Measurements from ENCODE around the gene DAO. TPM values are rescaled to one million over a fixed set of nuclear protein-coding genes. Genes with fewer than 3 reads are reported as not detected.

DAO gene
- total and polyA plus RNA-seq, 9 donors: not detected

GRCh38 chr12:108935159-108935763 is 55.4 kb downstream of the DAO start:
- no peak overlapping the region for H3K27ac ChIP-seq
- no peaks in the 10 kb centered on the region for H3K9me3 ChIP-seq
- no peaks in the 10 kb centered on the region for H3K36me3 ChIP-seq
- no peak overlapping the region for H3K4me3 ChIP-seq
- H3K4me1 ChIP-seq (ENCODE audit: insufficient read depth): no peaks in the 10 kb centered on the region
- intact Hi-C loops (cut with DNase I): no loop called here
- TF ChIP-seq POLR2A (IDR thresholded peaks at IDR 0.05): no peak
- TF ChIP-seq EP300 (IDR thresholded peaks at IDR 0.05): no peak
- TF ChIP-seq, protein P1, sequence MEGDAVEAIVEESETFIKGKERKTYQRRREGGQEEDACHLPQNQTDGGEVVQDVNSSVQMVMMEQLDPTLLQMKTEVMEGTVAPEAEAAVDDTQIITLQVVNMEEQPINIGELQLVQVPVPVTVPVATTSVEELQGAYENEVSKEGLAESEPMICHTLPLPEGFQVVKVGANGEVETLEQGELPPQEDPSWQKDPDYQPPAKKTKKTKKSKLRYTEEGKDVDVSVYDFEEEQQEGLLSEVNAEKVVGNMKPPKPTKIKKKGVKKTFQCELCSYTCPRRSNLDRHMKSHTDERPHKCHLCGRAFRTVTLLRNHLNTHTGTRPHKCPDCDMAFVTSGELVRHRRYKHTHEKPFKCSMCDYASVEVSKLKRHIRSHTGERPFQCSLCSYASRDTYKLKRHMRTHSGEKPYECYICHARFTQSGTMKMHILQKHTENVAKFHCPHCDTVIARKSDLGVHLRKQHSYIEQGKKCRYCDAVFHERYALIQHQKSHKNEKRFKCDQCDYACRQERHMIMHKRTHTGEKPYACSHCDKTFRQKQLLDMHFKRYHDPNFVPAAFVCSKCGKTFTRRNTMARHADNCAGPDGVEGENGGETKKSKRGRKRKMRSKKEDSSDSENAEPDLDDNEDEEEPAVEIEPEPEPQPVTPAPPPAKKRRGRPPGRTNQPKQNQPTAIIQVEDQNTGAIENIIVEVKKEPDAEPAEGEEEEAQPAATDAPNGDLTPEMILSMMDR (IDR thresholded peaks at IDR 0.05): no peak
- H3K27me3 ChIP-seq: no peaks in the 10 kb centered on the region
- no peak for DNase-seq
- 84 to 88% (median 86%) methylated on average over 7 of the region's 7 CpGs for WGBS, 3 donors

GRCh38 chr12:108938247-108938924 is 58.5 kb downstream of the DAO start:
- Histone ChIP-seq H3K27ac (no peak overlapping the region), H3K9me3 (no peaks in the 10 kb centered on the region), H3K27me3 (no peaks in the 10 kb centered on the region), H3K36me3 (no peaks in the 10 kb centered on the region), H3K4me3 (no peak overlapping the region), H3K4me1 (ENCODE audit: insufficient read depth) (no peaks in the 10 kb centered on the region)
- intact Hi-C loops (cut with DNase I): no loop called here
- DNase-seq: no peak
- TF ChIP-seq POLR2A (IDR thresholded peaks at IDR 0.05): no peak
- TF ChIP-seq, protein P1 (IDR thresholded peaks at IDR 0.05): no peak
- TF ChIP-seq EP300 (IDR thresholded peaks at IDR 0.05): no peak
- WGBS, 3 donors: 79 to 85% (median 80%) methylated on average over 13 of the region's 13 CpGs

- TF ChIP-seq, protein P1 (IDR thresholded peaks at IDR 0.05): no peak
- TF ChIP-seq EP300 (IDR thresholded peaks at IDR 0.05) (no peak), POLR2A (IDR thresholded peaks at IDR 0.05) (no peak)
- H3K4me3 ChIP-seq: no peak overlapping the region
- no peaks in the 10 kb centered on the region for H3K27me3 ChIP-seq
- H3K36me3 ChIP-seq: no peaks in the 10 kb centered on the region
- DNase-seq: no peak
- intact Hi-C loops (cut with DNase I): no loop called here
- no peaks in the 10 kb centered on the region for H3K4me1 ChIP-seq (ENCODE audit: insufficient read depth)
- H3K27ac ChIP-seq: no peak overlapping the region
- 72 to 83% (median 72%) methylated on average over 1 of the region's 1 CpG for WGBS, 3 donors
- H3K9me3 ChIP-seq: no peaks in the 10 kb centered on the region
Measured at GRCh38 chr12:108939594-108939993, 59.7 kb downstream of the DAO start.

- H3K4me1 ChIP-seq (ENCODE audit: insufficient read depth): no peaks in the 10 kb centered on the region
- H3K27ac ChIP-seq: no peak overlapping the region
- TF ChIP-seq, protein P1 (IDR thresholded peaks at IDR 0.05): no peak
- TF ChIP-seq POLR2A (IDR thresholded peaks at IDR 0.05): no peak
- no peak for TF ChIP-seq EP300 (IDR thresholded peaks at IDR 0.05)
- no peaks in the 10 kb centered on the region for H3K36me3 ChIP-seq
- no peak overlapping the region for H3K4me3 ChIP-seq
- no peaks in the 10 kb centered on the region for H3K27me3 ChIP-seq
- 37 to 90% (median 89%) methylated on average over 1 of the region's 1 CpG for WGBS, 3 donors
- DNase-seq: no peak
- intact Hi-C loops (cut with DNase I): loop anchor here in 1 of 4 donors (10.0 kb wide), 1 partner anchor 275 kb away; no protein-coding TSS in a partner anchor
- no peaks in the 10 kb centered on the region for H3K9me3 ChIP-seq
Measured at GRCh38 chr12:108940138-108940537, 60.2 kb downstream of the DAO start.

All from ovary (tissue), 9 donors.